Mesendoderm (in vitro differentiated cells): Measurements from ENCODE around the gene PPARG.

Experiments used
- DNase-seq: peaks from one replicate; pipeline ENCODE4 v3.0.0; 2013
- H2AK5ac ChIP-seq: 2 replicates; pipeline ENCODE4 v1.6.1; 2013; ENCODE audit warnings: low read length, inconsistent platforms
- H2BK120ac ChIP-seq: 2 replicates; pipeline ENCODE4 v1.6.1; 2013; ENCODE audit warnings: low read depth, mild to moderate bottlenecking, low read length, moderate library complexity, mixed read lengths
- H2BK15ac ChIP-seq: replicated peaks from 2 replicates; pipeline ENCODE4 v1.6.1; 2013; ENCODE audit warnings: low read depth, mild to moderate bottlenecking, moderate library complexity
- H2BK5ac ChIP-seq: 2 replicates; pipeline ENCODE4 v1.6.1; 2013; ENCODE audit warnings: low read length, inconsistent platforms
- H3K18ac ChIP-seq: 2 replicates; pipeline ENCODE4 v1.6.1; 2013; ENCODE audit warnings: mild to moderate bottlenecking, low read length, mixed read lengths
- H3K23ac ChIP-seq: one replicate; pipeline ENCODE4 v1.6.1; 2013; ENCODE audit warnings: low read length
- H3K27ac ChIP-seq: 2 replicates; pipeline ENCODE4 v1.5.1; 2013; ENCODE audit warnings: low read depth, mild to moderate bottlenecking, inconsistent platforms, low read length, moderate library complexity
- H3K27me3 ChIP-seq: 2 replicates; pipeline ENCODE4 v1.6.1; 2013; ENCODE audit warnings: low read length, control low read depth, mild to moderate bottlenecking, inconsistent platforms; ENCODE audit not compliant: insufficient read depth, poor library complexity
- H3K36me3 ChIP-seq: 2 replicates; pipeline ENCODE4 v1.6.1; 2013; ENCODE audit warnings: low read length, inconsistent platforms; ENCODE audit not compliant: control insufficient read depth, insufficient read depth
- H3K4ac ChIP-seq: one replicate; pipeline ENCODE4 v1.6.1; 2013; ENCODE audit warnings: low read depth, mild to moderate bottlenecking, low read length, moderate library complexity
- H3K4me1 ChIP-seq: 2 replicates; pipeline ENCODE4 v1.6.1; 2013; ENCODE audit warnings: low read depth, low read length, inconsistent platforms; ENCODE audit not compliant: control insufficient read depth
- H3K4me2 ChIP-seq: 2 replicates; pipeline ENCODE4 v1.6.1; 2013; ENCODE audit warnings: low read length
- H3K4me3 ChIP-seq: 2 replicates; pipeline ENCODE4 v1.5.1; 2013; ENCODE audit warnings: mild to moderate bottlenecking, low read length
- H3K56ac ChIP-seq: one replicate; pipeline ENCODE4 v1.6.1; 2013; ENCODE audit warnings: low read length
- H3K79me1 ChIP-seq: 2 replicates; pipeline ENCODE4 v1.6.1; 2013; ENCODE audit warnings: low read length, inconsistent platforms
- H3K79me2 ChIP-seq: 2 replicates; pipeline ENCODE4 v1.6.1; 2013; ENCODE audit warnings: mild to moderate bottlenecking, low read length; ENCODE audit not compliant: control insufficient read depth, insufficient read depth
- H3K9ac ChIP-seq: 2 replicates; pipeline ENCODE4 v1.6.1; 2013; ENCODE audit warnings: low read length, inconsistent platforms
- H4K5ac ChIP-seq: one replicate; pipeline ENCODE4 v1.6.1; 2013; ENCODE audit warnings: low read length
- H4K8ac ChIP-seq: one replicate; pipeline ENCODE4 v1.6.1; 2013; ENCODE audit warnings: low read depth, mild to moderate bottlenecking, control low read depth, low read length, moderate library complexity
- whole genome bisulfite sequencing: extraction: QIAGEN DNeasy Blood & Tissue Kit; methylation state at CpG from one replicate; pipeline ENCODE4 v1.1.7; 2013; ENCODE audit warnings: low lambda C conversion rate, missing lambda C conversion rate; ENCODE audit not compliant: insufficient coverage; ENCODE audit errors: extremely low coverage; 5-methylcytosine and 5-hydroxymethylcytosine counted together

The PPARG gene

DNA sequence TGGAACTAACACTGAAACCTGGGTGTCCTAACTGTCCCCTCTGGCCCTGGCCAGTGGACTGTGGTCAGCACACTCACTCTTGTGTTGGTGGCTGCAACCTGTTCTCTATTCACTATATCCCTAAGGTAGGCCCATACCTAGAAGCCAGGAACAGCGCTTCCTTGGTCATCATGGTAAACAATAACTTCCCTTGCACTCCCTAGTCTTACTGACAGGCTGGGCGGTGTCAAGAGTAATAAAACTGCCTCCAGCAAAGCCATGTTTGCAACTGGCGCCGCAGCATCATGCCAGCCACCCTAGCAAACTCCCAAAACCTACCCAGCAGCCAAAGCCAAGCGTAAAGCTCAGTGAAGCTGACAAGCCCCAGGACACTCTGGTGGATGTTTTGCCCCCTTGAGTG lies 132.3 kb downstream of the PPARG start:
- DNase-seq = no peak
- H3K79me1 ChIP-seq = no peaks in the 10 kb centered on the region
- H4K5ac ChIP-seq = no peak overlapping the region
- H3K4me3 ChIP-seq = no peak overlapping the region
- H3K79me2 ChIP-seq = no peaks in the 10 kb centered on the region
- H3K27me3 ChIP-seq = no peaks in the 10 kb centered on the region
- no peak overlapping the region for H3K56ac ChIP-seq
- no peaks in the 10 kb centered on the region for H3K36me3 ChIP-seq
- no peak overlapping the region for H2BK5ac ChIP-seq
- H2AK5ac ChIP-seq = no peak overlapping the region
- no peak overlapping the region for H3K18ac ChIP-seq
- H2BK120ac ChIP-seq = no peak overlapping the region
- no peak overlapping the region for H3K4ac ChIP-seq
- peaks cover 16% of the 10 kb centered on the region for H3K4me1 ChIP-seq
- no peak overlapping the region for H3K27ac ChIP-seq
- H3K9ac ChIP-seq = no peak overlapping the region
- H2BK15ac ChIP-seq = no peak overlapping the region
- H3K4me2 ChIP-seq = no peak overlapping the region
- no peak overlapping the region for H4K8ac ChIP-seq
- no CpG with 5 or more reads among the region's 5 CpGs for WGBS
- H3K23ac ChIP-seq = no peak overlapping the region

DNA sequence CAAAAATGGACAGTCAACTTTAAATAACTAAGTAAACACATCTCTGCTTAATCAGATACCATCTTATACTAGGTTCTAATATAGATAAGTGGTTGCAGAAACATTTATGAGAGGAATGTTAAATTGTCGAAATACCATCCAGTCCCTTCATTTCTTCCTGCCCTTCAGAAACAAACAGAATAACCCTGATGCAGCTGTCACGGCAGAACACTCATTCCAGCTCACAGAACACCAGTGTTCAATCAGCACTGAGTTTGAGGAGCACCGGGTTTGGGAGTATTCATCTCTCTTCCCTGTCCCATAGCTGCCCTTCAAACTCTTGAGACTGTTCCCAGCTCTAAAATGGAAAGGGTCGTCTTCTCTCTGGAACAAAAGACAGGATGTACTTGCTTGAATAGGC lies 134.3 kb downstream of the PPARG start:
- H3K4me3 ChIP-seq = no peak overlapping the region
- no peak overlapping the region for H3K27ac ChIP-seq
- no peak overlapping the region for H2BK15ac ChIP-seq
- no peak overlapping the region for H3K4me2 ChIP-seq
- no CpG with 5 or more reads among the region's 4 CpGs for WGBS
- H3K79me2 ChIP-seq = no peaks in the 10 kb centered on the region
- H2BK5ac ChIP-seq = no peak overlapping the region
- no peak overlapping the region for H3K9ac ChIP-seq
- no peak overlapping the region for H3K56ac ChIP-seq
- H3K79me1 ChIP-seq = no peaks in the 10 kb centered on the region
- peaks cover 17% of the 10 kb centered on the region for H3K4me1 ChIP-seq
- no peaks in the 10 kb centered on the region for H3K27me3 ChIP-seq
- H3K23ac ChIP-seq = no peak overlapping the region
- no peak overlapping the region for H2AK5ac ChIP-seq
- H3K4ac ChIP-seq = no peak overlapping the region
- H4K5ac ChIP-seq = no peak overlapping the region
- no peak overlapping the region for H4K8ac ChIP-seq
- H2BK120ac ChIP-seq = no peak overlapping the region
- no peaks in the 10 kb centered on the region for H3K36me3 ChIP-seq
- DNase-seq = no peak
- H3K18ac ChIP-seq = no peak overlapping the region

DNA sequence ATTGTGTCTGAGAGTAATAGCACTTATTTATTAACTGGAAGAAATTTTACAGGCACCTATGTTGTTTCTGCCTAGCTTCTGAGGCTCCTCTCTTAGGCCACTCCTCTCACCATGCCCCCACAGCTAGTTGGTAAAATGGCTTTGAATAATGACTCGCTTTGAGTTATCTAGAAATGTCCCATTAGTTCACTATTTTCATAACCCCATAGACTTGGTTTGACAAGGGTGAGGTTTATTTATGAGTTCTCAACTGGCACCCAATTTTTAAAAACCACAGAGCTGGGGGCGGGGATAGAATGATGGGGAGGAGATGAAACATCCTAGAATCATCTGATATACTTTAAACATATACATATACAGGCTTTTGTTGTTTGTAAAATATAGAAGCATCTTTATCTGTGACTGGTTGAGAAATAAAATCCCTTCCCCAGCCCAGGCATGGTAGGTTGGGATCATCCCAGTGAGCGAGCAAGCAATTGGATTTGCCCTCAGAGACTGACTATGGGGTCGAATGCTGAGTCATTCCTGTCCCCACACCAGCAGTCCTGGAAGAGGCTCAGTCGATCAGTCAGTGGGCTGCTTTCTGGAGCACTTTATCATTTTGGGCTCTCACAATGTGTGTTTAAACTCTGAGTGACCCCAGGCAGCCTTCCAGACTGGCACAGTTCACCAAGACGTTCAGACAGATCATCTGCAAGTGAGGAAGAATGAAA lies 135.2 kb downstream of the PPARG start:
- Histone ChIP-seq H2BK15ac (no peak overlapping the region), H3K4me3 (no peak overlapping the region), H2AK5ac (no peak overlapping the region), H3K27me3 (no peaks in the 10 kb centered on the region), H3K18ac (peak overlapping the region; percentile 70), H4K8ac (no peak overlapping the region), H3K4me2 (no peak overlapping the region), H3K56ac (no peak overlapping the region), H3K4ac (no peak overlapping the region), H3K9ac (no peak overlapping the region), H3K79me1 (no peaks in the 10 kb centered on the region), H4K5ac (no peak overlapping the region), H3K79me2 (no peaks in the 10 kb centered on the region), H2BK120ac (no peak overlapping the region), H3K4me1 (peaks cover 17% of the 10 kb centered on the region), H3K23ac (no peak overlapping the region), H2BK5ac (no peak overlapping the region), H3K36me3 (no peaks in the 10 kb centered on the region), H3K27ac (no peak overlapping the region)
- DNase-seq = peak; percentile 46
- WGBS = no CpG with 5 or more reads among the region's 6 CpGs

- H2BK5ac ChIP-seq = no peak overlapping the region
- no peaks in the 10 kb centered on the region for H3K36me3 ChIP-seq
- H2BK120ac ChIP-seq = no peak overlapping the region
- H2AK5ac ChIP-seq = no peak overlapping the region
- no peak overlapping the region for H3K4me2 ChIP-seq
- H3K4me3 ChIP-seq = no peak overlapping the region
- H4K5ac ChIP-seq = no peak overlapping the region
- no peak overlapping the region for H3K27ac ChIP-seq
- no peak overlapping the region for H4K8ac ChIP-seq
- no peak overlapping the region for H3K23ac ChIP-seq
- no peaks in the 10 kb centered on the region for H3K27me3 ChIP-seq
- H3K79me2 ChIP-seq = no peaks in the 10 kb centered on the region
- no peak overlapping the region for H3K4ac ChIP-seq
- WGBS = no CpG with 5 or more reads among the region's 12 CpGs
- no peak overlapping the region for H3K56ac ChIP-seq
- H3K4me1 ChIP-seq = peaks cover 17% of the 10 kb centered on the region
- H3K79me1 ChIP-seq = no peaks in the 10 kb centered on the region
- H2BK15ac ChIP-seq = no peak overlapping the region
- no peak overlapping the region for H3K9ac ChIP-seq
- peak; percentile 58 for DNase-seq
- H3K18ac ChIP-seq = peak overlapping the region; percentile 70
Measured at GRCh38 chr3:12424635-12425319, 135.9 kb downstream of the PPARG start.

- no peak overlapping the region for H3K27ac ChIP-seq
- no CpG with 5 or more reads among the region's 11 CpGs for WGBS
- H3K4ac ChIP-seq = no peak overlapping the region
- no peaks in the 10 kb centered on the region for H3K79me1 ChIP-seq
- no peaks in the 10 kb centered on the region for H3K36me3 ChIP-seq
- no peak overlapping the region for H4K8ac ChIP-seq
- H2BK120ac ChIP-seq = no peak overlapping the region
- no peak overlapping the region for H3K23ac ChIP-seq
- no peak overlapping the region for H3K9ac ChIP-seq
- no peak overlapping the region for H3K56ac ChIP-seq
- DNase-seq = peak; percentile 54
- no peaks in the 10 kb centered on the region for H3K27me3 ChIP-seq
- H3K79me2 ChIP-seq = no peaks in the 10 kb centered on the region
- no peak overlapping the region for H2BK15ac ChIP-seq
- H2BK5ac ChIP-seq = no peak overlapping the region
- no peak overlapping the region for H3K4me3 ChIP-seq
- H3K4me1 ChIP-seq = peaks cover 17% of the 10 kb centered on the region
- no peak overlapping the region for H2AK5ac ChIP-seq
- no peak overlapping the region for H3K4me2 ChIP-seq
- H4K5ac ChIP-seq = no peak overlapping the region
- H3K18ac ChIP-seq = no peak overlapping the region
Measured at GRCh38 chr3:12425850-12426579, 137.1 kb downstream of the PPARG start.
